Measurements from ENCODE around the gene IBSP. TPM values are rescaled to one million over a fixed set of nuclear protein-coding genes. Genes with fewer than 3 reads are reported as not detected.

IBSP gene
- polyA plus RNA-seq, 1 donor = not detected

GRCh38 chr4:87838205-87838604 lies 38.9 kb downstream of the IBSP start:
- DNase-seq (ENCODE audit: low read depth) = no peak

GRCh38 chr4:87838890-87839591 lies 39.7 kb downstream of the IBSP start:
- no peak for DNase-seq (ENCODE audit: low read depth)

- DNase-seq (ENCODE audit: low read depth) = no peak
These were observed 40.2 kb downstream of the IBSP start for GRCh38 chr4:87839592-87839946.

DNA sequence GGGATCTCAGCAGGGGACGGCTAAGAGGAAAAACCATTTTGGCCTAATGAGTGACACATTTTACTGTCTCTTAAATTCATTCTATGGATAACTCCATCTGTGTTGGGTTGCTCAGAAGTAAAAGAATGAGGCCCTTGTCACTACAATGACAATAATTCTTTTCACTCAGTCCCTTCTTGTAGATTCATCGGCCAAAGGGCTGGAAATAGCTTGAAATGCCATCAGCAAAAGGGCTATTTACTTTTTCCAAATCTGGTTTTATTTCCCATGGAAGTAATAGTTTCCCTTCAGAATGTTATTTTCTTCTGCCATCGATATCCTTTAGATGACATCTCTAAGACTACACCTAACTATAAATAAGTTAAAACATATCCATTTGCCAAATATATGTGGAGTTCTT lies 40.8 kb downstream of the IBSP start:
- no peak for DNase-seq (ENCODE audit: low read depth)

GRCh38 chr4:87843936-87844335 lies 44.6 kb downstream of the IBSP start:
- no peak for DNase-seq (ENCODE audit: low read depth)

DNA sequence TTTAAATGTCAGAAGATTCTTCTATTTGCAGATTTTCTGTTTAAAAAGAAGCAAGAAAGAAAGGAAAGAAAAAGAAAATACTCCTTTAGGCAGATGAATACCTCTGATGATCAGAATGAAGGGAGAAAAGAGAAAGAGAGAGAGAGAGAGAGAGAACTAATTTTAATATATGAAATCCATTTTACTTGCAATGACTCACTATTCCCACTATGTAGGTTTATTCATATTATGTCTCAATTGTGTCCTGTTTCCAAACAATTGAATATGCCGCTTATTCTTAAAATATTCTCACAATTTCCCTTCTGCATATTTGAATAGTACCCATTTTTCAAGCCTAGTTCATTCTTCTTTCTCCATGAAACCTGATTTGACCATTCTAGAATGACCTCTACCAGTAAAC lies 45.1 kb downstream of the IBSP start:
- DNase-seq (ENCODE audit: low read depth) = no peak

GRCh38 chr4:87846226-87846625 lies 46.9 kb downstream of the IBSP start:
- DNase-seq (ENCODE audit: low read depth) = no peak

DNA sequence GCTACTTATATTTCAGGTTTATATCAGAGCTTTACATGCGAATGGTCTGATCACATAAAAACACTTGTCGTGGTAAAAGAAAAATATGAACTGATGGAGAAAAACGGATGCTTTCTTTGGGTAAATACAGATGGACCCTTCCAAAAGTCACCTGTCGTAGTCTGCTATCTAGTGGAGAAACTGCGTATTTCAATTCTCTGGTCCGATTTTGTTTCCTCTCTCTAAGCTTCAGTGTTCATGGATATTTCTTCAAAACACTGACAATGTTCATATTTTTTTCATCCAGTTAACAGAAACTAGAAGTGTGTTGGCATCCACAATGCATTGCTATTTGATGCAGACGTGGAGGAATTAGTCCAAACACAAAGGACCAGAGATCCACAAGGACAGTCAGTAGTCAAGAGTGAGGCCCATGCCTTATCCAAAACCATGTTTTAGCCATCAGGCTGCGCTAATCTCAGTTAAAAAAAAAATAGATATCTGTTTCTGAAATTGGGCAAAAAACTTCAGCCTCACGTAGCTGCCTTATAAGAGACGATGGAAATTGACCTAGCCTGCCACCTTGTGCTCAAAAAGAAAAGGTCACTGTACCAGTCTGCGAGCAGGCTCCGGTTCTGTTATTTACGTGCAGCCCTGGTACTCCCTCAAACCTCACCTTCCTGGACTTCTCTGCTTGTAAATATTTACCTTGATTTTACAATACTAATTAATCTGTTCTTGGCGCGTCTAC lies 49.4 kb downstream of the IBSP start:
- DNase-seq (ENCODE audit: low read depth) = peak; percentile 45

- DNase-seq (ENCODE audit: low read depth) = no peak
These were observed 50.3 kb downstream of the IBSP start for GRCh38 chr4:87849612-87850011.

GRCh38 chr4:87851332-87851731 lies 52.0 kb downstream of the IBSP start:
- no peak for DNase-seq (ENCODE audit: low read depth)

DNA sequence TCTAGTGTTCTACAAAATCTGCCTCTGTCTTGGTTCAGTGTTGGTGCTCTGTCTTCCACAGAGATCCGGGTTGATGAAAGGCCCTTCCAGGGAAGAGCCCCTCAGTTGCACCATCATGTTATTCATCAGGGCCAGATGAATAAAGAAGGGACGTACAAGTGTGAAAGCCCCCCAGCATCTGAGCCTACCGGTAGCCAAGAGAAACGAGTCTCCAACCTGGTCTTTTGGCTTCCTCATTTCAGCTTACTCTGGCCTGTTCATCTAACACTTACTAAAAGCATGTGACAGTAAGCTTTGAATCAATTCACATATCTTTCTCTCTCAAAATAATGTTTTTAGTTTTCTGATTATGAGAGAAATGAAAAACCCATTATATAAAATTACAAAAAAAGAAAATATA lies 52.6 kb downstream of the IBSP start:
- DNase-seq (ENCODE audit: low read depth) = no peak

- DNase-seq (ENCODE audit: low read depth) = peak; percentile 44
These were observed 53.8 kb downstream of the IBSP start for GRCh38 chr4:87853108-87853507.

DNA sequence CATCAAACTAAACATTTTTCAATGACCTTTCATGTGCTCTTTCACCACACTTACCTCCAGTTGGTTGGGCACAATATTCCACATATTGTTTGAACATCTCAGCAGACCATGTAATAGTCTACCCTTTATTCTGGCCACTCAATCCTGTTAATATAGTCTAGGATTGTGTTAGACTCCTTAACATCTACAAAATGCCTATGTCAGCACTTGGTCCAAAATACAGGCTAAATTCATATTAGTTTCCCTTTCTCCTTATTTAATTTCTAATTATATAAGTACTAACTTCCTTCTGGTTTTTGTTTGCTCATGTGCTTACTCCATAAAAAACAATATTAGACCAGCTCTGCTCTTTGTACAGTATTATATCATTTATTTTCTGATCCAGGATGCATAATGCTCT lies 54.5 kb downstream of the IBSP start:
- no peak for DNase-seq (ENCODE audit: low read depth)

GRCh38 chr4:87855559-87855958 lies 56.2 kb downstream of the IBSP start:
- DNase-seq (ENCODE audit: low read depth) = no peak

- no peak for DNase-seq (ENCODE audit: low read depth)
These were observed 57.5 kb downstream of the IBSP start for GRCh38 chr4:87856816-87857215.

DNA sequence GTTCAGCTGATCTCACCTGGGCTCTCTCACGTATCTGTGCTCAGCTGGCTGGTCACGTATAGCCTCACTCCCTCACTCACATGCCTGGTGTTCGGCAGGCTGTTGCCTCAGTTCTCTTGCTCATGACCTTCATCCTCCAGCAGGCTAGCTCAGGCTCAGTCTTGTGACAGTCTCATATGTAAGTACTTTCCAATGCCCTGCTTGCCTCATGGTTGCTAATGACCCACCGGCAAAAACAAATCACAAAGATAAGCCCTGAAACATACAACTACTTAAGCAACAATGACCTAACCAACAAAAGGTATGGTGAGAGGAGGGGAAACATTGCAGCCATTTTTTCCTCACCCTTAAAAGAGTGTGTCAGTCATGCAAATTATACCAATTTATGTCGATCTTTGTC lies 58.4 kb downstream of the IBSP start:
- no peak for DNase-seq (ENCODE audit: low read depth)

Other genes starting within 250 kb of the IBSP start
- gene DSPP, start 191.0 kb upstream of the IBSP start, polyA plus RNA-seq (ENCODE audit: insufficient read length) = 0.04 TPM
- 0.05 TPM for gene DMP1, start 149.3 kb upstream of the IBSP start, polyA plus RNA-seq (ENCODE audit: insufficient read length)
- gene MEPE, start 33.4 kb downstream of the IBSP start, polyA plus RNA-seq (ENCODE audit: insufficient read length) = not detected
- gene SPP1, start 176.2 kb downstream of the IBSP start, polyA plus RNA-seq (ENCODE audit: insufficient read length) = 85.1 TPM
- gene PKD2, start 208.1 kb downstream of the IBSP start, polyA plus RNA-seq (ENCODE audit: insufficient read length) = 24.3 TPM

Data from forelimb muscle (tissue), 1 donor.